GM23248 (cell line): ENCODE measurements around the gene ZBTB12.

Source experiments
- EZH2 ChIP-seq: fragments of 200-600 bp; sonication (generic); IDR thresholded peaks from 2 replicates; pipeline ENCODE4 v1.6.1; 2018; ENCODE audit warnings: antibody characterized with exemption, mild to moderate bottlenecking; ENCODE audit not compliant: insufficient read depth, poor library complexity, severe bottlenecking
- EZH2phosphoT487 ChIP-seq: fragments of 200-600 bp; sonication (generic); IDR thresholded peaks from 2 replicates; pipeline ENCODE4 v1.6.1; 2018; ENCODE audit warnings: antibody characterized with exemption, moderate library complexity, mild to moderate bottlenecking, low read depth; ENCODE audit not compliant: insufficient read depth

GRCh38 chr6:31870385-31870921, 31.4 kb downstream of the ZBTB12 start:
- no peak for TF ChIP-seq EZH2
- TF ChIP-seq EZH2phosphoT487, result no peak
